ENCODE measurements around the gene IPCEF1.
A peak's percentile ranks its signal among the peaks of the same experiment; 100 is the strongest.

IPCEF1 gene

GRCh38 chr6:154165478-154165877 lies 191.1 kb downstream of the IPCEF1 start:
- DNase-seq (ENCODE audit: low read depth, low spot score), result no peak

- DNase-seq (ENCODE audit: low read depth, low spot score), result no peak
Measured at GRCh38 chr6:154164397-154164796, 192.2 kb downstream of the IPCEF1 start.

- DNase-seq (ENCODE audit: low read depth, low spot score), result no peak
Measured at GRCh38 chr6:154161689-154162088, 194.9 kb downstream of the IPCEF1 start.

- no peak for DNase-seq (ENCODE audit: low read depth, low spot score)
Measured at GRCh38 chr6:154159126-154159525, 197.5 kb downstream of the IPCEF1 start.

- no peak for DNase-seq (ENCODE audit: low read depth, low spot score)
Measured at GRCh38 chr6:154157706-154158105, 198.9 kb downstream of the IPCEF1 start.

GRCh38 chr6:154157082-154157481 lies 199.5 kb downstream of the IPCEF1 start:
- no peak for DNase-seq (ENCODE audit: low read depth, low spot score)

DNA sequence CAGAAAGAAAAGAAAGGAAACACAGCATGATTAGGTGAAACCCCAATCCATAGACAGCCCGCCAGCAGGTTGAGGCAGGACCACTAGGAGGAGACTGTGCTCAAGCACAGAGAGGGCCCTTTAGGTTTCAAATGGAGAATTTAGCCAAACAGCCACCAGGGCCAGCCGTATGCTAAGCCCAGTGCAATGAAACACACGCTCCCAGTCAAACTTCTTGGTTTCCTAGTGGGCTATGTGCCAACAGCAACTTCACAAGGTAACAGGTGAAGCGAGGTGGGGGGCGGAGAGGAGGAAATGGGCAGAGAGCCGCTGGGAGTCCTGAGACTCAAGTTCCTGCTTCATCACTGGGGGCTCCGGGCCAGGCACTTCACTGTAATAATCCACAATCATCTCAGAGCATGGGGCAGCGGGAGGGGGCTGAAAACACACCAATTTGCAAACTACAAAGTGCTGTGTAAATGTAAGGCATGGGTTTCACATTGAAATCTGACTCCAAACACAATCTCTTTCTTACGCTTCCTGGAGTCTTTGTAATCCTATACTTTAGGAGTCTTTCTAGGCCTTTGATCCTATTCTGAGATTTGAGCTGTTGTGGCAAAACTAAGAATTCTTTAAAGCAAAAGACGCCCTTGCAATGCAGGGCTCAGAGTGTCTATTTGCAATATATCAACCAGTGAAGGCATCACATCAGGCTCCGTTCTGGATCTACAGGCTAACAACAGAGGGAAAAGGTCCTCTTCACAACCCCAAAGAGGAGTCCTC lies 200.3 kb downstream of the IPCEF1 start:
- DNase-seq (ENCODE audit: low read depth, low spot score), result peak; percentile 45

DNA sequence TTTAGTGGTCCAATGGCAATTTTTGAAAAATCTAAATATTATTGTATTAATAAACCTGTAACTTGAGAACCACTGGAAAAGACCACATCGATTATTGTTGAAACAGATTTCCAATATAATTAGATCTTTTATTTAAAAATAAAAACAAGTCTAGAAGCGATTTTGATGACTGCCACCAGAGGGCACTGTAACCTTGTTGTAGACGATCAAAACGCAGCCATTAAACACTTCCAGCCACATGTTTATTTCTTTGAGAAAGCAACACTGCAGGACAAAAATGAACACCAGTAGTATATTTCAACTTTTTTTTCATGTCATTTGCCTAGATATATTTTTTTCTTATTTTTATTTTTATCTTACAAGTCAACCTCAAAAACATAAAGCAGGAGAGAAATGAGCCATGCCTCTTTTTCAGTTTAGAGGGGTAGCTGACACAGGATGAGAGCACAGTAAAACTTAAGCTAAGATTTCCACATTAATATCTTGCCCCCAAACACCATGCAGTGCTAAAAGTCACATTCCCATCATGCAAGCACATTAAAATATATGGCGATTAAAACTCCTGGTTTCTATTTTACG lies 202.1 kb downstream of the IPCEF1 start:
- DNase-seq (ENCODE audit: low read depth, low spot score), result no peak

DNA sequence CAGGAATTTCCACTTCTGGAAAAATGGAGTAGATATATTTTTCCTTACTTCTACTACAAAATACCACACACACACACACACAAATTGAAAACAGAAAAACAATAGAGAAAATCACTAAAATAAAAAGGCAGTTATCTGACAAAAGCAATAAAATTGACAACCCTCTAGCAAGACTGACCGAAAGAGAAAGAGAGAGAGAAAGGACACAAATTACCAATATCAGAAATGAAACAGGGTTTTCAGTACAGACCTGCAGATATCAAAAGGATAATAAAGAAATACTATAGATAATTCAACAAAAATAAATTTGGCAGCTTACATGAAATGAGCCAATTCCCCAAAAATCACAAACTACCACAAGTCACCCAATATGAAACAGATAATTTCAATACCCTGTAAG lies 212.8 kb downstream of the IPCEF1 start:
- DNase-seq (ENCODE audit: low read depth, low spot score), result no peak

DNA sequence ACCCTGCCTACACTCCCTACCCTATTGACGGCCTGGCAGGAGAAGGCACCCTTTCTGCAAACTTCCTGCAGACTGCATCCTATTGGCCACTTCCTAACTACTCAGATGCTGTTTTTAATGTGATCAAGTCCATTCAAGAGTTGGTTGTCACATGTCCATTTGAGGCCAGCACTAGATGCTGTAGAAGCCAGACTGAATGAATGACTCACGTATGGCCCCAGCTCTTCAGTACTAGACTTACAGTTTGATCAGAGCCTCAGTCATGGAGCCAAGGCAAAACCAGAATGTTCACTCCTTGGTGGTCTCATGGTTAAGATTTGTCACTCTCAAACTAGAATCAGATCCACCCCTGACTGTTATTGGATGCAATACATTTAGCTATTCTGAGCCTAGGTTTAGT lies 215.9 kb downstream of the IPCEF1 start:
- DNase-seq (ENCODE audit: low read depth, low spot score), result no peak

- no peak for DNase-seq (ENCODE audit: low read depth, low spot score)
Measured at GRCh38 chr6:154139892-154140291, 216.7 kb downstream of the IPCEF1 start.

DNA sequence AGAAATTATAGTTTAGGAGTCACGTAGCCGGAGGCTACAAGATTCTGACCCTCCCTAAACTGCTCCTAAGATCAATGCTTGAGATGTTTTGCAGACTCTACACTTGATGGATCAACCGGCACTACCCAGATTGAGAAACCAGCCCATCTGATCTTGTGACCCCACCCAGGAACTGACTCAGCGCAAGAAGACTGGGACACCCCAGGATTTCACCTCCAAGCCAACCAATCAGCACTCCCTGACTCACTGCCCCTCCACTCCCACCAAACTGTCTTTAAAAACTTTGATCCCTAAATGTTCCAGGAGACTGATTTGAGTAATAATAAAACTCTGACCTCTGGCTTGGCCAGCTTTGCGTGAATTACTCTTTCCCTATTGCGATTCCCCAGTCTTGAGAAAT lies 217.8 kb downstream of the IPCEF1 start:
- no peak for DNase-seq (ENCODE audit: low read depth, low spot score)

GRCh38 chr6:154134471-154135147 lies 222.0 kb downstream of the IPCEF1 start:
- no peak for DNase-seq (ENCODE audit: low read depth, low spot score)

DNA sequence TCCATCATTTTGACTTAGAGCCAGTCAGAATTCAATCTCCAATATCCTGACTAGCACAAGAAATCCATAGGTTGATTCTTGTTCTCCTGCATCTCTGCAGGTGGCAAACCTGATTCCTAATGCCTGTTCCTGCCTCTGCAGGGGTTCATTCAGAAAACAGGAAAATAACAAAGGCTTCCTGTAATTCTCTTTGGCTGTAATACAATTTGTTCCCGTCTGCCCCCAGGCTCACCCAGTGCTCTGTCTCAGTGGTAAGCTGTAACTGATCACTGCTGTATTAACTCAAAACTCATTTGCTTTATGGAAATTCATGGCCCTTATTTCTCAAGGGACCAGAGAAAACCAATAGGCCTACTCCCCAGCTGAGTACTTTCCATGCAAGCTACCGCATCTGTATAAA lies 228.9 kb downstream of the IPCEF1 start:
- peak; percentile 28 for DNase-seq (ENCODE audit: low read depth, low spot score)

DNA sequence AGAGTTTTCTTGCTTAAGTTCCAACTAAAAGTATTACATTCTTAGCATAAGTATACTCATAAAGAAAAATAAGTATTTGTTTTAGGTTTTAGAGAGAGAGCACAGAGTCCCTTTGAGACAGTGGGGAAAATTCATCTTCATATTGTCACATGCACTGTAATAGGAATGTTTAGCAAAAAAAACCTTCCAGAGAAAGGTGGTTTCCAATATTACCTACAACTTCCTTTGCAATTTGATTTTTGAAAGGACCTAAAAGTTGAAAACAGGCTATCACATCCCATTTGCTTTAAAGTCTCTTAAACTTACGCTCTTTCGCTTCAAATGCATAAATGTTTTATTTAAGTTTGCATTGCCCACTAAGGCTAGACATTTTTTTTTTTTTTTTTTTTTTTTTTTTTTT lies 231.2 kb downstream of the IPCEF1 start:
- no peak for DNase-seq (ENCODE audit: low read depth, low spot score)

DNA sequence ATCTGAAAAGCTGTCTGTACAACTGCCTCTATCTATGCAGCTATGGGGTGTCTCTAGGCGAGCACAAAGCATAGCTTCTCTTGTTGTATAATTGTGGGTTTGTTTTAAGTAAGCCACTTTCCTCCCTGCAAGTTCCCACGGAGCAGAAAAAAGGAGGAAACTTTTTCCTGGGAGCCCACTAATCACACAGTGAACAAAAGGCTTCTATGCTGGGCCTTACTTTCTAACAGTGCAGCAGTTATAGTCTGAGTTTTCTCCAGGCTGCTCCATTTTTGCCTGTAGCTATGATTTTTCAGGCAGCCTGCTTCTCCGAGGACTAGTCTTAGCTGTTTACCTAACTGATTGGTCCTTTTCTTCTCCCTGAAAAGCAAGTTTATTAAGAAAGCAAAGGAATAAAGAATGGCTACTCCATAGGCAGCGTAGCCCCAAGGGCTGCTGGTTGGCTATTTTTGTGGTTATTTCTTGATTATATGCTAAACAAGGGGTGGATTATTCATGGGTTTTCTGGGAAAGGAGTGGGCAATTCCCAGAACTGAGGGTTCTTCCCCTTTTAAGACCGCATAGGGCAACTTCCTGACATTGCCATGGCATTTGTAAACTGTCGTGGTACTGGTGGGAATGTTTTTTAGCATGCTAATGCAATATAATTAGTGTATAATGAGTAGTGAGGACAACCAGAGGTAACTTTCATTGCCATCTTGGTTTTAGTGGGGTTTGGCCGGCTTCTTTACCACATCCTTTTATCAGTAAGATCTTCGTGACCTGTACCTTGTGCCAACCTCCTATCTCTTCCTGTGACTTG lies 233.2 kb downstream of the IPCEF1 start:
- DNase-seq (ENCODE audit: low read depth, low spot score), result no peak

DNA sequence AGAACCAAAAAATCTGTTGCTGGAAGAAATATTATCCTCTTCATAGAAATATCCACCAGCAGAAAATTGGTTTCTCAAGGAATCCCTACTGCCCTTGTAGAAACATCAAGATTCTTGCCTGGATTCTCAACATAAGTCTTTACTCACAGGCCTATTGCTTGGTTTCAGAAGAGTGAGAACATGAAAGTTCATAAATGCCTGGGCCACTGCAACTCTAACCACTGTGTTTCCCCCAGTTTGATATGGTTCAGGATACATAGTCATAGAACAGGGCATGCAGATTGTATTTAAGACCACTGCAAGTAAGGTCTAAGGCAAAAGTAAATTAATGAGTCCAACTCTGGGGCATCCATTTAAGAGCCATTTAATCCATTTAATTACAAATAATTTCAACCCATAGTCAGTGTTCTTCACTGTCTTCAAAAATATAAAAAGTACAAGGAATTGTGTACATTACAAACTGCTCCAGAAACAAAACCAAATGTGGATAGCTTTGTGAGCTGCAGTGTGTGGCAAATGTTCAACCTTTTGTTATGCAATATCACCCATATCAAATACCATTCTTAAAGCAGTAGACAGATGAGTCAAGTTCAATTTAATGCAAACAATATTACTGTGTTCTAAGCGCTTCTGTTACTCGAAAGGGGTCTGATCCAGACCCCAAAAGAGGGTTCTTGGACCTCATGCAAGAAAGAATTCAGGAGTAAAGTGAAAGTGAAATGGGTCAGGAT lies 234.2 kb downstream of the IPCEF1 start:
- no peak for DNase-seq (ENCODE audit: low read depth, low spot score)

GRCh38 chr6:154117485-154117884 lies 239.1 kb downstream of the IPCEF1 start:
- DNase-seq (ENCODE audit: low read depth, low spot score), result no peak

DNA sequence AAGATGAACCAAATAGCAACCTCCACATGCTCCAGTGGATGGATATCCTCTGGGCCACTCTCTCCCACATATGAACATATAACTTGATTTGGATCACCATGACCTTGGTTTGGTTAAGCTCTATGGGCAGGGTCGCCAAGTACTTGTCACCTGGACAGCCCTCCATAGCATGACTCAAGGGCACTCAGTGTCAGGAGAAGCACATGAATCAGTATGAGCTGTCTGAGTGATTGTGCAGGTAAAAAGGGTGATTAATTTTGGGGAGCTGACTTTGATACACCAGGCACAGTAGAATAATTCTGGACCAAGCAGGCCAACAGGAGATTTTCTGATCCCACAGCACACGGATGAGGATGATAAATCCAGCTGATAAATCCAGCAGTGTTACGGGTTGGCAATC lies 243.2 kb downstream of the IPCEF1 start:
- DNase-seq (ENCODE audit: low read depth, low spot score), result no peak

GRCh38 chr6:154112181-154112809 lies 244.3 kb downstream of the IPCEF1 start:
- no peak for DNase-seq (ENCODE audit: low read depth, low spot score)

DNA sequence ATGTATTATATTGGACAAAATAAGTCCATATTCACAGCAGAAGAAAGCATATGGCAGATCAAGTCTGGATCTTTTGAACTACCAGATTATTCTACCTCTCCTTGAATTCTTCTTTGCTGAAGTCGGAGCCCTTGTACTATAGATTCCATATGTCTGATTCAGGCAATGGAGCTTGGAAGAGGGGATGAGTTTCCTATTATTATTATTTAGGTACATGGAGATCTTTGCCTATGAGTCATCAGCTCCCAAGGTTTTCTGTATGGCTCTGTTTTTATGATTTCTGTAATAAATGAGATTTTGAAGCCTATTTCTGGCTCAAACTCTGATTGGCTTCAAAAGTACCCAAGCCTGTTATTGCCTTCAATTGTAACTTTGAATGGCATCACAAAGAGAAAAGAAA lies 245.6 kb downstream of the IPCEF1 start:
- DNase-seq (ENCODE audit: low read depth, low spot score), result no peak

Data from iPS DF 19.7 (cell line).